T47D (cell line): ENCODE results near the gene LHFPL6.

Source experiments
- DNase-seq, 2 experiments: peaks; one replicate each; pipeline versions ENCODE4 v3.0.0 to v3.0.0-alpha.2; 2011 to 2012; ENCODE audit warnings: low read depth in 1 of 2, low spot score in 1 of 2
- JUND ChIP-seq: IDR thresholded peaks from 2 replicates; pipeline ENCODE4 v1.6.1; 2012; ENCODE audit warnings: low read depth
- in situ Hi-C: cut with HindIII; loops from 2 replicates; pipeline ENCODE4 v1.10.0; 2016; ENCODE audit warnings: low sequenced_read_pairs, low pct_unique_long_range_greater_than_20kb

Gene LHFPL6

DNA sequence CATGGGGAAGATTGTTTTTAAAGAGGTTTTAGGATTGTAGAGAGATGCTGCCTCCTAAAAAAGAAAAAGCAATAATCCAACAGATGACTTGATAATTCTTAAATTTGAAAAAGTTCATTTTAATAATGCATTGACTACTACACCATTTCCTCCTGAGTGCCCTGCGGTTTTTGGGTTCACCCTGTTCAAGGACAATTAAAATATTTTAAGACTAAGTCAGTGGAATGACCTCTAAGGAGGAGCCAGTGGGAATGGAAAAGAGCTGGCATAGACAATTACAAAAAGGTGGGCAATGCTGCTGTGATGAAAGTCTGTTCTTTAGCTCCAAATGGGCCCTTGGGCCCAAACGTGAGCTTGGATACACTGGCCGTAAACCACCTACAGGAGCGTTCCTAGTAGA is 217.8 kb downstream of the LHFPL6 start:
- DNase-seq = no peak
- no peak for TF ChIP-seq JUND
- in situ Hi-C loops = no loop called here

DNA sequence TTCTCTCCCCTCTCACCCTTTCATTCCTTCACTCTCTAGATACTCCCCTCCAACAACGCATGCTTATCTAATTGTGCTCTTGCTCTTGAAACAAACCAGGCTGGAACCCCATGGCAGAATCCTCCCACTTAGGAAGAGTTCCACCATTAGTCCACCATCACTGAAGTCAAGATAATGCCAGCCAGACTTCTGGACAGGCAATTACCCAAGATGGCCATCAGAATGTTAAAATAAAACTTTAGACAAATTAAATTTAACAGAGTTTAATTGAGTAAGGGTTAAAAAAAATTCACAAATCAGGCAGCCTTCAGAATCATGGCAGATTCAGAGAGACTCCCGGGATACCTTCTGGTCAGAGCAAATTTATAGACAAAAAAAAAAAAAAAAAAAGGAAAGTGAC is 221.5 kb downstream of the LHFPL6 start:
- in situ Hi-C loops = no loop called here
- DNase-seq = no peak
- no peak for TF ChIP-seq JUND

DNA sequence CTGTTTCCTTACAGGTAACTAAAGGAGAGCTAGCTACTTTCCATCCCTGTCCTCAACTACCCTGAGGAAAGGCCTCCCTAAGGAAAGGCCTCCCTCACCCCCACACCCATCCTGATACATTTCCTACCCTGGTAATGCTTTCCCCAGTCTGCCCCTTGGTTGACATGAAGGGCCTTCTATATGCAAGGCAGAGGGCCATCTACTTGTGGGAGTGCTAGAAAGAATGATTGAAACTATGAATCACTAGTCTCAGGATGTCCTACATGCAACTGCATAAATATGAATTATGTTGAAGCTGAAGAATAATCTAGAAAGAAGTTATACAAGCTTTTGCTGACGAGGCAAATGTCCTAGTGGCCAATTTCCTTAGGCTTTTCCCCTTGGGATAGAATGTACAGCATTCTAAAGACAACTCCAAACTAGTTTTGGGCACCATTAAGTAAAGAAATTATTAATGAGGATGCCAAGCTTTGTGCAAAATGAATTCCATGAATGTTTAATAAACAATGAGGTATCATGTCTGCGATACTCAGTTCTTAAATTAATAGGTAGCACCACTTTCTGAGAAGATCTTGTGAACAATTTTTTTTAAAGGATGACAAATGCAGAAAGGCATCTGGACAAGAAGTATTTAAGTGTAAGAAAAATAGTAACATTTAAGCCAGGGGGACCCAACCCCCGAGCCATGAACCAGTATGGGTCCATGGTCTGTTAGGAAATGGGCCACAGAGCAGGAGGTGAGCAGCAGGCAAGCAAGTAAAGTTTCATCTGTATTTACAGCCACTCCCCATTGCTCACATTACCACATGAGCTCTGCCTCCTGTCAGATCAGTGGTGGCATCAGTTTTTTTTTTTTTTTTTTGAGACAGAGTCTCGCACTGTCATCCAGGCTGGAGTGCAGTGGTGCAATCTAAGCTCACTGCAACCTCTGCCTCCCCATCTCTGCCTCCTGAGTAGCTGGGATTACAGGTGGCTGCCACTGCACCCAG is 223.0 kb downstream of the LHFPL6 start:
- in situ Hi-C loops = no loop called here
- TF ChIP-seq JUND = no peak
- DNase-seq = no peak

DNA sequence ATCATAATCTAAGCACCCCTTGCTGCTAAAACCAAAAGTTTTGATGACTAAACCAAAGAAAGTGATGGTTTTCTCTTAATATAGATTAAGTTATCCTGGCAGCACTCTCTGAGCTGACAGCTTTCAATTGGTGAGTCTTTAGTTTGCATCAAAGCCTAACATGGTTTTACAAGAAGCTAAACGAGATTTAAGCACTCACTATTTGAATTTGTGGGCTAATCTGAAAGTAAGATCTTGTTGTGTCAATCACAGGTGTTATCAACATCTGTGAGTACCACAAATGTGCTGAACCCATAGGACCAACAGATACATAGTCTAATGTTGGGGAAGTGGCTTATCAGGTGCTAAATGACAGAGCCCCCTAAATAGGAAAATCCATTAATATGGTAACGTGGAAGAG is 223.9 kb downstream of the LHFPL6 start:
- TF ChIP-seq JUND = no peak
- no peak for DNase-seq
- in situ Hi-C loops = no loop called here

DNA sequence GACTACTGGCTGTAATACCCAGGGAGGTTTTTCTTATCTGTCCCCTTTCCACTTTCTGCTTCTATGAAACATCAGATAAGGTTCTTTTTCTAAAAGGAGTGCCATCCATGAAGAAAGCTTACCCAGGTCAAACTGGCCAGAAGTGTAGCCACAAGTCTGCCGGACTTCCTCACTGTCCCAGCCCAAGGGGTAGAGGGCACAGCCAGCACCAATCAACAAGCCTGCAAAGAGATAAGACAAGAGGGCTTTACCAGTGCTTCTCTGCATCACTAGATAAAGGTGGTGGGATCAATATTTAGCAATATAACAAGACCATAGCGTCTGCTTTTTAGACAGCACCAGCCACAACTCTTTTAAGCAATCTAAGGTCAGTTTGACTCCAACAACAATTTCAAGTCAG is 224.7 kb downstream of the LHFPL6 start:
- in situ Hi-C loops = no loop called here
- DNase-seq = no peak
- TF ChIP-seq JUND = no peak

DNA sequence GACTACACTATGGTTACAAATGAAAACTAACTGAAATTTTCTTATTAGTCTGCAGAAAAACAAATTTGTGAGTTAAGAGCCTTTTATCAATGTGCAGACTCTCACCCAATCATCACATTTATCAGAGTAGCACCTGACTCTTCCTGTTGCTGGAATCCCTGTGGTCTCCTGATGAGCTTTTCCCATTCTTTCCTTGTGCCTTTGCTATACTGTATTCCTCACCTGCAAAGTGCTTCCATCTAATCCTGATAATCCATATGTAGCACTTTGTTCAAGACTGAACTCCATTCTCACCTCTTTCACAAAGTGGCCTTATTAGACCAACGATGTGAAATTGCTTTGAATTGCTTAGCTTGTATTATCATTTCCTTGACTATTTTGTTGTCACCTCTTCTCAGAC is 225.3 kb downstream of the LHFPL6 start:
- TF ChIP-seq JUND = no peak
- DNase-seq = no peak
- in situ Hi-C loops = no loop called here

DNA sequence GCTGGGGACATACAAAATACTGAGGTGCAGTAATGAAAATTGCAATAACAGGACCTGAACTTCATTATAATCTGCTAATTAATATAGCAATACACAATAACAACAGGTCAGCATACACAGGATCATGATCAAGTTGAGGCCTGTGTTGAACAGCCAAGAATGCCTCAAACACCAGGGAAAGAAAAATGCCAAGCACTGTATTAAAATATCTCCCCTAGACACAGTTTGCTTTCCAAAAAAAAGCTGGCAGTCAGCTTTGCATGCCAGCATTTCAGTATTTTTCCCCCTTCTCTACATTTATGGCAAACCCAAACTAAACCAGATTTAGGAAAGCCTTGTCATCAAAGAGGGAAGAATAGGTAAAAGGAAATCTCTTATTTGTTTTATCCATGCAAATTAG is 226.9 kb downstream of the LHFPL6 start:
- no peak for TF ChIP-seq JUND
- in situ Hi-C loops = no loop called here
- no peak for DNase-seq

DNA sequence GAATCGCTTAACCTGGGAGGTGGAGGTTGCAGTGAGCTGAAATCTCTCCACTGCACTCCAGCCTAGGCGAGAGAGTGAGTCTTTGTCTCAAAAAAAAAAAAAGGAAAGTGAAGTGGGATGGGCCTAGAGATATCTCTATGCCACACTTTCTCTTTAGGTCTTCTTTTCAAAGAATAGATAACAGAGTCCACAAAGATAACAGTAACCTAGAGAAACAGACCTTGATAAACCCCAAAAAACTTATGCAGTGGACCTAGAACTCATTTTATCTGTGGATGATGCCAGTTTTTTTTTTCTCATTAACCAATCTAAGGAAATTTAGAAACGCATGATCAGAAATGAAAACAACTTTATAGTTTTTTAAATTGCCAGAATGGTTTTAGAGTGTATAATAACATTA is 227.4 kb downstream of the LHFPL6 start:
- no peak for DNase-seq
- in situ Hi-C loops = no loop called here
- TF ChIP-seq JUND = no peak

DNA sequence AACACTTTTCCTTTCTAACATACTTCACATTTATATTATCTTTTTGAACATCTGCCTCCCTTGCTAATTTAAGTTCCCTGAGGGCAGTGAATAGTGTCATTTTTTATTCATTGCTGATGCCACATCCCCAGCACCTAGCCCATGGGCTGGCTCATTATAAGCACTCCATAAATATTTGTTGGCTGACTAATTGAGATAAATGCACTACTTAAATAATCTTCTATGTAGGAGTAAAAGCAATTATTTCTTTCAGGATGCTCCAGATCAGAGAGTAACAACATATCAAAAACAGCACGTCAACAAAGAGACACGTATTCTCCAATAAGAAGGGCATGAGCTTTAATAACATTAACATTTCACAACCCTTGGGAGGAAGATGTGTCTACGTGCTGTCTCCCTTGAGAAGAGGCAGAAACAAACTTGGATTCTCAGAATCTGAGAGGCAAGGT is 228.2 kb downstream of the LHFPL6 start:
- in situ Hi-C loops = no loop called here
- TF ChIP-seq JUND = no peak
- no peak for DNase-seq

DNA sequence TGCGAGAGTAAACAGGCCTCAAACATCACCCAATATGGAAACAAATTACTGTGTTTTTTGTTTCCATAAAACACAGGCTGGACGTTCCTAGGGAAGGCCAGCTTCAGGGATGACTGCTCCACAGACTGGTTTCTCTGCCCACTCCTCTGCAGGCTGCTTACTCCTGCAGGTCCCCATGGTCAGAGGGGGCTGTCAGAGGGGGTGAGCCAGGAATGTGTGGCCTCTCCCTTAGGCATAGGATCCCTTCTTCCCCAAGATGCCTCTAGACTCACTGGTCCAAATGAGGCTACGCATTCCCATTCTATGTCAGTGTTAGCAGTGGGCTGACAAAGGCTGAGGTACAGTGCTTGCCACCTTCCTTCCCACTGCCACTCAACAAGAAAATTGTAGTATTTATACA is 229.8 kb downstream of the LHFPL6 start:
- in situ Hi-C loops = no loop called here

DNA sequence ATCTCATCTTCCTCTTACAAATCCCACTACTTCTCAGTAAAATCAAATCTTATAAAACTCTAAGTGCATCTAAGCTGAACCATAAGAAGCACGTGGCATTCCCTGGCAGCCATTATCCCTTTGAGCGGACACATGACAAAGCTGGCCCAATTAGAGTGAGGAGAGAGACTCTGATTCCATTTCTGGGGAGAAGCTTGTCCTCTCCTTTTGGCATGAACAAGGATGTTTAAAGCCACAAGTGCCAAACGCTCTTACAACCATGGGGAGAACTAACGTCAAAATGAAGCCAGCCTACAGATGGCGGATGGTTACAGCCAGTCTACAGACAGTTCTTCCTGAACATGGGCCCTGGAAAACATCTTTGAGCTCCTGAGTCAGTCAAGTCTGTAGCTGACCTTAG is 231.3 kb downstream of the LHFPL6 start:
- no peak for DNase-seq
- no peak for TF ChIP-seq JUND
- in situ Hi-C loops = no loop called here

More for the DNA sequence above, 229.8 kb downstream of the LHFPL6 start:
- TF ChIP-seq JUND = no peak
- no peak for DNase-seq

DNA sequence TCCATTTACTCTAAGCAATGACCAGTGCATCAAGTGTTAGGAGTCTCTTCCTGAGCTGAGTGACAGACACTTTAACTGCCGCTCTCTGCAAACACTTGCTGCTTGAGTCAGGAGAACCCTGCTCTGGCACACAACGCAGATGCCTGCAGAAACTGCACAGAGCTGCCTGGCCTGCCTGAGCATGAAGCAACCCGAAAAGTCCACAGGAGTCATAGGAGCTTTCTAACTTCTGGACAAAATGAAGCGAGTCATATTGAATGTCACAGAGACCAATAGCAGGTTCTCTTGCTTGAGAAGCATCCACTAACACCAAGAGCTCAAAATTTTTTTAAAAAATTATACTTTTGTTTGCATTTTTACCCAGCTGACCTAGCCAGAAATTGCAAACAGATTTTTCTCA is 232.4 kb downstream of the LHFPL6 start:
- in situ Hi-C loops = no loop called here
- no peak for TF ChIP-seq JUND
- DNase-seq = peak in 1 of 2 experiments; percentile 13

DNA sequence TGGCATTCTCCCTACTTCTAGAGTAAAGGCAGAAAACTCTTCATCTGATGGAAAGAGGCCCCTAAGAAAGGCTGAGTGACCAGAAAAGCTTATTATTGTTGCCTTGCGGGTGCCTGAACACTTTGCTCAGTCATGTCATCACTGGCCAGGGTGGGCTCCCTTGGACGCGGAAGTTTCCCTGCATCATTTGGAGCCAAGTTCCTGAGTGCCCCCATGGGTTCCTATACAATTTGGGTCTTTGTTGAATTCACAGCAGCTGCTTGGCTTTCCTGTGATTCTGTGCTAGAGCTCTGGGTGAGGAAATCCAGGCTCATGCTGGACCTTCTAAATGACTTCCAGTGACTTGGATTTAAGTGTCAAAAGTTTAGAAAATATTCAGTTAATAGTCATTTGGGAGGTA is 232.9 kb downstream of the LHFPL6 start:
- no peak for DNase-seq
- in situ Hi-C loops = no loop called here
- no peak for TF ChIP-seq JUND
